HG03565 (cell line): ENCODE data around the gene STX1A.

Experiments used
- ATAC-seq: cut with Tn5 transposase; IDR thresholded peaks from one replicate; pipeline ENCODE4 v1.9.1; 2021; ENCODE audit warnings: mild to moderate bottlenecking, moderate library complexity; ENCODE audit not compliant: unreplicated experiment

Gene STX1A

DNA sequence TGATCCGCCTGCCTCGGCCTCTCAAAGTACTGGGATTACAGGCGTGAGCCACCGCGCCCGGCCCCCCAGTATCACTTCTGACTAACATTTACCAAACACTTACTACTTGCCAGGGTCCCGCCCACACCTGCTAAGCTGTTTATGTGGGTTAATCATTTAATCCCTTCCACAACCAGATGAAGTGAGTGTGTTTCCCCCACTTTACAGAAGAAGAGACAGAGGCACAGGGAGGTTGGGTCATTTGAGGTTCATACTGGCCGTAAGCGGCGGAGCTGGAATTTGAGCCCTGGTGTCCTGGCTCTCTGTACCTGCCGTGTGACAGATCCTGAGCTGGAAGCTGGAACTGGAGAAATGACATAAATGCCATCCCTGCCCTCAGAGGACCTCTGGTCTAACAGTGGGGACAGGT is 66.9 kb downstream of the STX1A start:
- no peak for ATAC-seq

DNA sequence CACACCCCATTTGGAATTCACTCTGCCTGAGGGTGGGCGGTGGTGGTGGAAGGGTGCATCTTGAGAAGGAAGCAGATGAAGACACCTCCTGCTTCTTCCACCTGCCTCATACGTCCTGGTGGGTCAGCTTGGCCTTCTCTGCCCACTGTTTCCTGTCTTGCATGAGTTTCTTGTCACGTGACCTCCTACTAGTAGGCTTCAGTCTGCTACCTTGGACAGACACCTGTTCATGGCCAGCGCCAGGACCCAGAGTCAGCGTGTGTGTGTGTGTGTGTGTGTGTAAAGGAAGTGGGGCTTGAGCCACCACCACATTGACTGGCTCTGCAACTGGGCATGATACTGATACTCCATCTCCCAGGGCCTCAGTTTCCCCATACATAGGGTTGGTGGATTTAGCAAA is 68.9 kb downstream of the STX1A start:
- ATAC-seq: no peak

DNA sequence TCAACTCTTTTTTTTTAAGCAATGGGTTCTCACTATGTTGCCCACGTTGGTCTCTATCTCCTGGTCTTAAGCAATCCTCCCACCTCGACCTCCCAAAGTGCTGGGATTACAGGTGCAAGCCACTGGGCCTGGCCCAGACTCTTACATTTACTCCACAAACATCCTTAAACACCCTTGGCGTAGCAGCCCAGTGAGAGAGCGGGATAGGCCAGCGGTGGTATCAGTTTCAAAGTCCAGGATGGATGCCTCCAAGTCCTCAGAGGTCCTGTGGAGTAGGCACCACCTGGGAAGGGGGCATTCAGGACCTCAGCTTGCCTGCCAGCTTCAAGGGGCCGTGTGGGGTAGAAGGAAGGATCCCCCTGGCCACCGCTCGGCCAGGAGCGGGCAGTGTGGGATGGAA is 69.9 kb downstream of the STX1A start:
- ATAC-seq: no peak
